GM23338 (cell line): Measurements from ENCODE around the gene TERB1. TPM values are rescaled to one million over a fixed set of nuclear protein-coding genes. Genes with fewer than 3 reads are reported as not detected.
"Not testable (repeated sequence)": the region's sequence is repeated elsewhere in the genome, so short reads cannot be mapped to it uniquely, and the experiment has no call there.

Experiments used
- ATAC-seq: fragments of 200-7000 bp; cut with Tn5 transposase; 3 replicates; pipeline ENCODE4 v1.9.1; 2020
- DNase-seq: peaks from one replicate; pipeline ENCODE4 v3.0.0-alpha.2; 2015; ENCODE audit warnings: low spot score
- H2AFZ ChIP-seq: fragments of 200-600 bp; sonication (generic); 2 replicates; pipeline ENCODE4 v1.8.0; 2016; ENCODE audit warnings: antibody characterized with exemption, mild to moderate bottlenecking, moderate library complexity
- H3F3A ChIP-seq: fragments of 200-600 bp; sonication (generic); replicated peaks from 2 replicates; pipeline ENCODE4 v1.8.0; 2017; ENCODE audit warnings: antibody characterized with exemption, mixed run types, low read depth
- H3K27ac ChIP-seq: fragments of 200-600 bp; sonication (generic); 2 replicates; pipeline ENCODE4 v1.6.1; 2016; ENCODE audit warnings: low read depth
- H3K27me3 ChIP-seq: fragments of 200-600 bp; sonication (generic); 2 replicates; pipeline ENCODE4 v1.8.0; 2016; ENCODE audit warnings: mild to moderate bottlenecking, mixed run types, moderate library complexity; ENCODE audit not compliant: insufficient read depth
- H3K36me3 ChIP-seq: fragments of 200-600 bp; sonication (generic); 2 replicates; pipeline ENCODE4 v1.8.0; 2016; ENCODE audit warnings: mild to moderate bottlenecking; ENCODE audit not compliant: insufficient read depth
- H3K4me1 ChIP-seq: fragments of 200-600 bp; sonication (generic); 2 replicates; pipeline ENCODE4 v1.8.0; 2016; ENCODE audit warnings: mild to moderate bottlenecking, moderate library complexity; ENCODE audit not compliant: insufficient read depth
- H3K4me2 ChIP-seq: fragments of 200-600 bp; sonication (generic); 2 replicates; pipeline ENCODE4 v1.7.1; 2017; ENCODE audit warnings: mixed run types
- H3K4me3 ChIP-seq: fragments of 200-600 bp; sonication (generic); 2 replicates; pipeline ENCODE4 v1.6.1; 2016; ENCODE audit warnings: mixed run types
- H3K79me2 ChIP-seq: fragments of 200-600 bp; sonication (generic); replicated peaks from 2 replicates; pipeline ENCODE4 v1.8.0; 2017; ENCODE audit warnings: mild to moderate bottlenecking; ENCODE audit not compliant: insufficient read depth
- H3K9me2 ChIP-seq: fragments of 200-600 bp; sonication (generic); 2 replicates; pipeline ENCODE4 v1.8.0; 2017; ENCODE audit not compliant: insufficient read depth
- H4K20me1 ChIP-seq: fragments of 200-600 bp; sonication (generic); replicated peaks from 2 replicates; pipeline ENCODE4 v1.8.0; 2017; ENCODE audit warnings: mild to moderate bottlenecking; ENCODE audit not compliant: insufficient read depth
- H3K27ac Mint-ChIP-seq: 2 replicates; pipeline ENCODE4 v1.8.0; 2020; ENCODE audit warnings: inconsistent platforms, mild to moderate bottlenecking, moderate library complexity, mixed read lengths
- H3K27me3 Mint-ChIP-seq: 3 replicates; pipeline ENCODE4 v1.8.0; 2022; ENCODE audit warnings: low read depth, mild to moderate bottlenecking, moderate library complexity, mixed read lengths, inconsistent platforms; ENCODE audit not compliant: insufficient read depth, poor library complexity
- H3K36me3 Mint-ChIP-seq: 3 replicates; pipeline ENCODE4 v1.8.0; 2021; ENCODE audit warnings: low read depth, mild to moderate bottlenecking, inconsistent platforms, moderate library complexity, mixed read lengths
- H3K4me1 Mint-ChIP-seq: 3 replicates; pipeline ENCODE4 v1.8.0; 2020; ENCODE audit warnings: mild to moderate bottlenecking, inconsistent platforms, mixed read lengths
- H3K4me3 Mint-ChIP-seq: 3 replicates; pipeline ENCODE4 v1.8.0; 2021; ENCODE audit warnings: moderate library complexity, mild to moderate bottlenecking, inconsistent platforms, mixed read lengths
- H3K9me3 Mint-ChIP-seq: 3 replicates; pipeline ENCODE4 v1.8.0; 2020; ENCODE audit warnings: moderate library complexity, mild to moderate bottlenecking, inconsistent platforms, mixed read lengths
- CREB1 ChIP-seq: fragments of 250-450 bp; sonication (Bioruptor Pico); IDR thresholded peaks from 2 replicates; pipeline ENCODE4 v1.5.0; 2020; ENCODE audit warnings: low read depth, mild to moderate bottlenecking, moderate library complexity
- ETS1 ChIP-seq: IDR thresholded peaks from 2 replicates; pipeline ENCODE4 v1.6.1; 2016; ENCODE audit warnings: antibody characterized with exemption
- EZH2 ChIP-seq: fragments of 200-600 bp; sonication (generic); IDR thresholded peaks from one replicate; pipeline ENCODE4 v1.8.0; 2017; ENCODE audit warnings: antibody characterized with exemption, mild to moderate bottlenecking, low read depth; ENCODE audit not compliant: unreplicated experiment
- EZH2phosphoT487 ChIP-seq: fragments of 200-600 bp; sonication (generic); IDR thresholded peaks from one replicate; pipeline ENCODE4 v1.8.1; 2018; ENCODE audit warnings: antibody characterized with exemption; ENCODE audit not compliant: unreplicated experiment
- JUNB ChIP-seq: IDR thresholded peaks from one replicate; pipeline ENCODE4 v1.6.1; 2016; ENCODE audit warnings: antibody characterized with exemption; ENCODE audit not compliant: unreplicated experiment
- POLR2AphosphoS5 ChIP-seq: IDR thresholded peaks from 2 replicates; pipeline ENCODE4 v1.6.1; 2016; ENCODE audit warnings: antibody characterized with exemption, low read depth
- REST ChIP-seq: IDR thresholded peaks from one replicate; pipeline ENCODE4 v1.6.1; 2018; ENCODE audit warnings: antibody characterized with exemption; ENCODE audit not compliant: unreplicated experiment
- STAT1 ChIP-seq: IDR thresholded peaks from one replicate; pipeline ENCODE4 v1.6.1; 2016; ENCODE audit warnings: antibody characterized with exemption; ENCODE audit not compliant: unreplicated experiment
- ZNF114 ChIP-seq: fragments of 250-450 bp; sonication (Bioruptor Pico); IDR thresholded peaks from 2 replicates; pipeline ENCODE4 v1.5.0; 2020; ENCODE audit warnings: mild to moderate bottlenecking, moderate library complexity
- polyA plus RNA-seq: library from polyadenylated mRNA; unstranded; fragments of >200 nt; fragmentation: Nextera tagmentation; extraction: Ambion mirVana; gene quantifications from 2 replicates; pipeline ENCODE4 v1.2.1, GENCODE V29; 2016
- total RNA-seq: library from RNA; depleted of rRNA; stranded (reverse); fragments of >200 nt; shearing (Covaris generic); gene quantifications from 2 replicates; pipeline ENCODE4 v1.2.3, GENCODE V29; 2014

TERB1 gene
- total and polyA plus RNA-seq, 2 experiments from 2014 or later: not detected

- peaks cover 7% of the 10 kb centered on the region for H3K36me3 ChIP-seq
- no peak overlapping the region for H3K4me2 ChIP-seq
- H3K4me3 ChIP-seq: no peak overlapping the region
- no peak for TF ChIP-seq ZNF114 (CRISPR knock-in tag)
- no peak for TF ChIP-seq EZH2phosphoT487
- no peak for TF ChIP-seq POLR2AphosphoS5
- TF ChIP-seq JUNB: no peak
- no peaks in the 10 kb centered on the region for H3F3A ChIP-seq
- peaks cover 5% of the 10 kb centered on the region; the same call in 2 of the 3 replicates for H3K36me3 Mint-ChIP-seq
- H2AFZ ChIP-seq: no peak overlapping the region
- no peaks in the 10 kb centered on the region for H3K9me3 Mint-ChIP-seq
- H4K20me1 ChIP-seq: peaks cover 6% of the 10 kb centered on the region; the same call in 1 of the 2 replicates
- no peak overlapping the region for H3K27ac ChIP-seq
- H3K9me2 ChIP-seq: no peaks in the 10 kb centered on the region
- no peak overlapping the region for H3K27ac Mint-ChIP-seq
- H3K27me3 ChIP-seq: no peaks in the 10 kb centered on the region
- H3K79me2 ChIP-seq: no peaks in the 10 kb centered on the region
- no peak for DNase-seq
- H3K4me3 Mint-ChIP-seq: no peak overlapping the region
- H3K4me1 ChIP-seq: no peaks in the 10 kb centered on the region
- ATAC-seq: no peak
- no peaks in the 10 kb centered on the region for H3K4me1 Mint-ChIP-seq
- H3K27me3 Mint-ChIP-seq: peaks cover 5% of the 10 kb centered on the region
Observed at GRCh38 chr16:66798161-66798560, 3.2 kb downstream of the TERB1 start.

- not testable (repeated sequence) for H3K36me3 Mint-ChIP-seq, H3K9me2 ChIP-seq, H3K4me1 Mint-ChIP-seq, H3K36me3 ChIP-seq, H3K79me2 ChIP-seq, DNase-seq, H3K4me2 ChIP-seq, H3K27me3 Mint-ChIP-seq, H3K4me1 ChIP-seq, H3K9me3 Mint-ChIP-seq, H3K27me3 ChIP-seq, H3K4me3 ChIP-seq, H3K4me3 Mint-ChIP-seq, H2AFZ ChIP-seq, H3F3A ChIP-seq, H3K27ac ChIP-seq, H4K20me1 ChIP-seq, ATAC-seq, H3K27ac Mint-ChIP-seq
Observed at GRCh38 chr16:66793984-66794383, 7.4 kb downstream of the TERB1 start.

GRCh38 chr16:66790130-66790733 is 11.2 kb downstream of the TERB1 start:
- no peak overlapping the region for H3K4me2 ChIP-seq
- no peak overlapping the region for H3K27ac ChIP-seq
- no peaks in the 10 kb centered on the region for H3K4me1 ChIP-seq
- no peaks in the 10 kb centered on the region for H3K36me3 ChIP-seq
- ATAC-seq (no peak), DNase-seq (no peak)
- no peaks in the 10 kb centered on the region for H3K9me2 ChIP-seq
- no peak overlapping the region for H3K4me3 Mint-ChIP-seq
- no peaks in the 10 kb centered on the region for H3K79me2 ChIP-seq
- no peak overlapping the region for H3K4me3 ChIP-seq
- H3K27me3 Mint-ChIP-seq: no peaks in the 10 kb centered on the region
- H3K36me3 Mint-ChIP-seq: no peaks in the 10 kb centered on the region
- H3K4me1 Mint-ChIP-seq: no peaks in the 10 kb centered on the region
- no peaks in the 10 kb centered on the region for H3K9me3 Mint-ChIP-seq
- no peaks in the 10 kb centered on the region for H3K27me3 ChIP-seq
- H4K20me1 ChIP-seq: no peaks in the 10 kb centered on the region
- no peak overlapping the region for H2AFZ ChIP-seq
- H3F3A ChIP-seq: no peaks in the 10 kb centered on the region
- H3K27ac Mint-ChIP-seq: no peak overlapping the region
- TF ChIP-seq REST: no peak
- no peak for TF ChIP-seq ETS1
- no peak for TF ChIP-seq POLR2AphosphoS5
- no peak for TF ChIP-seq STAT1
- no peak for TF ChIP-seq JUNB
- TF ChIP-seq EZH2: no peak
- TF ChIP-seq EZH2phosphoT487: no peak
- TF ChIP-seq CREB1 (CRISPR knock-in tag): no peak
